Vagina (tissue), 2 donors: ENCODE measurements around the gene NELL1.

Experiments used
- CTCF ChIP-seq, 3 experiments: fragments of 450-650 bp in 2 of 3; fragments of 200-600 bp in 1 of 3; sonication (generic) in 1 of 3; IDR thresholded peaks; one replicate each; pipeline ENCODE4 v1.5.1; 2017 to 2019; ENCODE audit warnings: antibody characterized with exemption in 3 of 3, mild to moderate bottlenecking in 2 of 3, moderate library complexity in 2 of 3
- POLR2AphosphoS5 ChIP-seq, 2 donors: sonication (generic); formaldehyde crosslinking; IDR thresholded peaks; one replicate each; pipeline ENCODE4 v1.9.0; 2017; ENCODE audit warnings: antibody characterized with exemption in 2 of 2, mild to moderate bottlenecking in 2 of 2, low read depth in 1 of 2; ENCODE audit not compliant: insufficient read depth in 1 of 2

- TF ChIP-seq POLR2AphosphoS5 (IDR thresholded peaks at IDR 0.05; ENCODE audit: insufficient read depth in 1 of 2, low read depth in 1 of 2) (no peak), CTCF (IDR thresholded peaks at IDR 0.05) (no peak)
Observed at GRCh38 chr11:21465203-21465602, 795.8 kb downstream of the NELL1 start.
